Hippocampal formation (tissue), 2 donors: ENCODE data around the gene TRIML1.
"Not testable (repeated sequence)": the region's sequence is repeated elsewhere in the genome, so short reads cannot be mapped to it uniquely, and the experiment has no call there.

Experiments
- DNase-seq, 2 donors: peaks; one replicate each; lab custom pipeline; 2025; lab: John Stamatoyannopoulos, UW

The TRIML1 gene

DNA sequence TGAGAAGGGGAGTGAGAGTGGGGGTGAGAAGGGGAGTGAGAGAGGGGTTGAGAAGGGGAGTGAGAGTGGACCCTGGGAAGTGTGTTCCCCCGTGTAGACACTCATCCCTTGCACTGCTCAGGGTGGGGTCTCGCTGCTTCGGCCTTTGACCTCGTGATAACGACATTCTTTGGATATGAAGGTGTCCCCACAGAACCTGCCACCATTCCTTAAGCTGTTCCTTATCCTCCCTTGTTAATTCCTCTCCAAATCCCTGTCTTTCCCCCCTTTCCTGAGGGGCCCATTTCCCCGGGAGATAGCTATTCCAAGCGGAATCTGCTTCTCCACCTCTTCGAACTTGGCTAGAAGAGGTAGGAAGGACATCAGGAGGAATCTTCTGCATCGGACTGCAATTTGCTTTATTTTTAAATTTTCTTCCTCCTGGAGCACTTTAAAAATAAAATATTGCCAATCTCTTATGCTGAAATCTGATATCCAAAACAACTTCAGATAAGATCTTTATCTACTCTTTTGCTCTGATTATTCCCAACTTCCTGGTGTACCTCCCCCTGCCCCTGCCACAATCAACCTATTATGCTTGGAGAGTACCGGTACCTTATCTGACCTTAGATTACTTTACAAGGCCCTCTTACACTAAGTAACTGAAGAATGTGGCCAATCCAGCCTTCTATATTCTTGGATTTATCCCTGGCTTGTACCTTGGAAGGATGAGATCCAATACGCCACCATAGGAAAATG is 15.6 kb downstream of the TRIML1 start:
- no peak for DNase-seq

DNA sequence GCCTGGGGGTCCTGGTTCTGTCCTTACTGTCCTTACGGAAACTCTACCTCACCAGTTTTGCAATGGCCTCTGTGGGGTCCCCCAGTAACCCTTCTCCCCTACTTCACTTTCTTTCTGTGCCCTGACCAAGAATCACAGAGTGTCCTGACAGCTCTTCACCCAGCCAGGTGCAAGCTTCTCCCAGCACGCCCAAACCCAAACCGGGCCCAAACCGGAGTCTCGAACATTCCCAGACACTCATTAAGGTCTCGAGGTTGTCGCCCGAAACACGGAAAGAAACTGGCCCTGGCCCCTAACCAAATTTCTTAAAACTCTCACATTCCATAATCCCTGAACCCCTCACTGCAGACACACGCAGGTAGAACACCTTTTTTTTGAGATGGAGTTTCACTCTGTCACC is 19.1 kb downstream of the TRIML1 start:
- DNase-seq: no peak

- DNase-seq: not testable (repeated sequence)
Measured at GRCh38 chr4:188159513-188160226, 20.4 kb downstream of the TRIML1 start.

GRCh38 chr4:188160406-188160805 is 21.2 kb downstream of the TRIML1 start:
- no peak for DNase-seq

DNA sequence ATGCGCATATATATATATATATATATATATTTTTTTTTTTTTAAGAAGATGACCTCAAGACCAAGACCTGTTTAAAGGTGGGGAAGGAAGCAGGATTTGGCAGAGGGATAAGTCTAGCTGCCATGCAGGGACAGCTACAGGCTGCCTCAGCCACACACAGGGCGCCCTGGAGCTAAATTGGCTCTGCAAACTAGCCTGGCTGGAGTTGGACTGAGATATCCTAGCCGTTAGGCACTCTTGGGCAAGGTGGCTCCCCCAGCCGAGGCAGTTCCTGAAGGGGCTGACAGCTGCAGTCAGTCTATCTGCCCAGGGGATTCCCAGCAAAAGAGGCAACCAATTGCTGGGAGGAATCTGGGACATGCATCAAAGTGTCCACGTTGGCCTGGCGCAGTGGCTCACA is 21.9 kb downstream of the TRIML1 start:
- no peak for DNase-seq

- DNase-seq: no peak
Measured at GRCh38 chr4:188162698-188163097, 23.5 kb downstream of the TRIML1 start.

- DNase-seq: peak in 1 of 2 donors; percentile 7
Measured at GRCh38 chr4:188168726-188169373, 29.6 kb downstream of the TRIML1 start.

DNA sequence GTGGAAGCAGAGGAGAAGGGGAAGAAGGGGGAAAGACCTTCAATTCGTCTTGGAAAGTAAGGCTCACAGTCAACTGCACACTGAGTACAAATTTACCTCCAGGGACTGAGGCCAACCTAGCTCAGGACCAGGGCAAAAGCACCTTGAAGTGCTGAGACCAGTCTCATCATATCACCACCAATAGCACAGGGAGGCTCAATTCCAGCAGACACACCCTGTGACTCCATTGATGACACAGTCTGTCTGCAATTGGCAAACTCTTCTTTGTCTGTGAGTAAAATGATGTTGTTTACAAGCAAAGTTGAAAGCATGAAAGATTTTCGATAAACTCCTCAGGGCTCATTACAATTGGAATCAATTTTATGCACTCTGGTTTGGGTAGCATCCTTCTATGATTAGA is 32.3 kb downstream of the TRIML1 start:
- DNase-seq: no peak

DNA sequence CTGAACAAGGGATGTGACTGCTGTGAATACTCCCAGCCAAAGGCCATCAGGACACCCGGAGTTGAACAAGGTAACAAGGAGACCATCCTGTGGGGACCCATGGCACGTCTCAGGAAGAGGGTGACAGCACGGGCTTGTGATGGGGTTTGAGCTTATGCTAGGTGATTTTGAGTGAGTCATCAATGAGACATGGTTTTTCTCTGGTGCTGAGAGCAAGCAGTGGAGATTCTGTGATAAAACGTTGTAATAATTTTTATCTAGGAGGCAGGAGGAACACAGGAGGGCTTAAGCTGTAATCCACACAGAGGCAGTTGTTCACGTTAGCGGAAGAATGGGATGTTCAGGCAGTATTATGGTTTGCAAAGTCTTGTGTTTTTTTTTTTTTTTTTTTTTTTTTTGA is 36.0 kb downstream of the TRIML1 start:
- DNase-seq: no peak

- DNase-seq: no peak
Measured at GRCh38 chr4:188177997-188178675, 38.9 kb downstream of the TRIML1 start.

DNA sequence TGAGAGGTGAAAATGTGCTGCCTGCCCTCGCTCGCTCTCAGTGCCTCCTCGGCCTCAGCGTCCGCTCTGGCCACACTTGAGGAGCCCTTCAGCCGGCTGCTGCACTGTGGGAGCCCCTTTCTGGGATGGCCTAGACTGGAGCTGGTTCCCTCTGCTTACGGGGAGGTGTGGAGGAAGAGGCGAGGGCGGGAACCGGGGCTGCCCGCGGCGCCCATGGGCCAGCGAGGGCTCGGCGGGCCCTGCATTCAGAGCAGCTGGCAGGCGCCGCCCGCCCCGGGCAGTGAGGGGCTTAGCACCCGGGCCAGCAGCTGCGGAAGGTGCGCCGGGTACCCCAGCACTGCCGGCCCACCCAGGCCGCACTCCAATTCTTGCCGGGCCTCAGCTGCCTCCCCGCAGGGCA is 39.6 kb downstream of the TRIML1 start:
- DNase-seq: no peak

DNA sequence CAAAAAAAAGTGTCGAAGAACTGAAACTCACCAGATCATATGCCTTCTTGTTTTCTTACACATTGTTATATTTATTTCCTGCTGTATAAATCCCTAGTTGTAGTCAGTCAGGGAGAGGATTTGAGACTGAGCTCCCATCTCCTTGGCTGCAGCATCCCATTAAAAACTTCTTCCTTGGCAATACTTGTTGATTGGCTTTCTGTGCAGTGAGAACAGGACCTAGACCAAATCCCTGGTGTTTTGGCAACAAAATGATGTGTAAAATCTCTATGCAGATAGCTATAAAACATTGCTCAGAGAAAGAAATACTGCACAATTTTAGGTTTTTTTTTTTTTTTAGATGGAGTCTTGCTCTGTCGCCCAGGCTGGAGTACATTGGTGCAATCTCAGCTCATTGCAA is 47.9 kb downstream of the TRIML1 start:
- no peak for DNase-seq

DNA sequence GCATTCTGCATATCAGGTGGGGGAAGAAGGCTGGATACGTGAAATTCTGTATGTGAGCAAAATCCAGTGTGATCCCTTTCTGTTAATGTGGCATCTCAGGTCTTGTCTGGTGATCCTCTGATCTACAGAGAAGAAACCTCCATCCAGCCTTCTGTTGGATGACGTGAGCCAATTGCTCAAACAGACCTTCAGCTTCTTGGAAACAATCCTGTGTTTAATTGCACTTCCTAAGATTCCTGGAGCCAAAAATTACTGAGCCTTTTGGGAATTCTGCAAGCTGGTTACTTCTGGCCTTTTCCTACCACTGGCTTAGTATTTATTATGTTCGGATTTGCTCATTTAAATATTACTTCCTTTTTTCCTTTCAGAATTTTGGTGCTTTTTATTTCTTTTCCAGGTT is 51.2 kb downstream of the TRIML1 start:
- DNase-seq: no peak

- no peak for DNase-seq
Measured at GRCh38 chr4:188194421-188194820, 55.2 kb downstream of the TRIML1 start.

- no peak for DNase-seq
Measured at GRCh38 chr4:188195389-188195985, 56.2 kb downstream of the TRIML1 start.

- no peak for DNase-seq
Measured at GRCh38 chr4:188196134-188196735, 57.0 kb downstream of the TRIML1 start.
